ENCODE data around the gene DHRS3.
A peak's percentile ranks its signal among the peaks of the same experiment; 100 is the strongest.

The DHRS3 gene

GRCh38 chr1:12618965-12619791 lies 1.2 kb upstream of the DHRS3 start:
- peak overlapping the region; percentile 53 for H3K4me3 ChIP-seq (ENCODE audit: control insufficient read depth, low read depth, low read length)
- peak; percentile 69 for DNase-seq (ENCODE audit: low read depth)

GRCh38 chr1:12618661-12618964 lies 603 bp upstream of the DHRS3 start:
- no peak for DNase-seq (ENCODE audit: low read depth)
- TF ChIP-seq CTCF (IDR thresholded peaks at IDR 0.05; ENCODE audit: control insufficient read depth, insufficient read depth, low read depth, low read length, missing control alignments), result no peak
- peak overlapping the region; percentile 53 for H3K4me3 ChIP-seq (ENCODE audit: control insufficient read depth, low read depth, low read length)

More at GRCh38 chr1:12618965-12619791, 1.2 kb upstream of the DHRS3 start:
- peak; percentile 16 for TF ChIP-seq CTCF (IDR thresholded peaks at IDR 0.05; ENCODE audit: control insufficient read depth, insufficient read depth, low read depth, low read length, missing control alignments)

DNA sequence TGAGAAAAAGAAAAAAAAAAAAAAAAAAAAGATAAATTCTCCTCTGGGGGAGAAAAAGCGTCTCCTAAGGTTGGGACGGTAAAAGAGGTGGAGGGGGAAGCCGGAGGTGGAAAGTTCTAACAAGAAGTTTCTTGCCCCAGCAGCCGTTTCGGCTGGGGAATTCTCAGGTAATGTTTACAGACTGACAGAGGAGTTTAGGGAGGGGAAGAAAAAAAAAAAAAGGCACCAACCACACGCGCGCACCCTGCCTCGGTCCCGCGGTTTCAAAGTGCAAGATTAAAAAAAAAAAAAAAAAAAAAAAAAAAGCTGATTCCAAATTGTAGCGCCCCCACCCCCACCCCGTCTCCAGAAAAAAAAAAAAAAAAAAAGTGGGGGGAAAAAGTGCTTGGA lies 504 bp downstream of the DHRS3 start:
- peak overlapping the region; percentile 53 for H3K4me3 ChIP-seq (ENCODE audit: control insufficient read depth, low read depth, low read length)
- no peak for DNase-seq (ENCODE audit: low read depth)
- TF ChIP-seq CTCF (IDR thresholded peaks at IDR 0.05; ENCODE audit: control insufficient read depth, insufficient read depth, low read depth, low read length, missing control alignments), result no peak

- H3K4me3 ChIP-seq (ENCODE audit: control insufficient read depth, low read depth, low read length), result peak overlapping the region; percentile 53
- DNase-seq (ENCODE audit: low read depth), result no peak
- no peak for TF ChIP-seq CTCF (IDR thresholded peaks at IDR 0.05; ENCODE audit: control insufficient read depth, insufficient read depth, low read depth, low read length, missing control alignments)
Measured at GRCh38 chr1:12616709-12617373, 1.2 kb downstream of the DHRS3 start.

- H3K4me3 ChIP-seq (ENCODE audit: control insufficient read depth, low read depth, low read length), result peak overlapping the region; percentile 53
- no peak for DNase-seq (ENCODE audit: low read depth)
- TF ChIP-seq CTCF (IDR thresholded peaks at IDR 0.05; ENCODE audit: control insufficient read depth, insufficient read depth, low read depth, low read length, missing control alignments), result no peak
Measured at GRCh38 chr1:12615865-12616708, 1.9 kb downstream of the DHRS3 start.

GRCh38 chr1:12615159-12615864 lies 2.7 kb downstream of the DHRS3 start:
- no peak for DNase-seq (ENCODE audit: low read depth)
- H3K4me3 ChIP-seq (ENCODE audit: control insufficient read depth, low read depth, low read length), result peak overlapping the region; percentile 53
- no peak for TF ChIP-seq CTCF (IDR thresholded peaks at IDR 0.05; ENCODE audit: control insufficient read depth, insufficient read depth, low read depth, low read length, missing control alignments)

All from AG09309 (cell line).